NCI-H446 treated with DMSO at 0.1 percent for 48 hours (cell line): ENCODE results near the gene MTR.
A peak's percentile ranks its signal among the peaks of the same experiment; 100 is the strongest.

Experiments used
- DNase-seq: peaks from one replicate; lab custom pipeline; 2025; lab: John Stamatoyannopoulos, UW

Gene MTR

DNA sequence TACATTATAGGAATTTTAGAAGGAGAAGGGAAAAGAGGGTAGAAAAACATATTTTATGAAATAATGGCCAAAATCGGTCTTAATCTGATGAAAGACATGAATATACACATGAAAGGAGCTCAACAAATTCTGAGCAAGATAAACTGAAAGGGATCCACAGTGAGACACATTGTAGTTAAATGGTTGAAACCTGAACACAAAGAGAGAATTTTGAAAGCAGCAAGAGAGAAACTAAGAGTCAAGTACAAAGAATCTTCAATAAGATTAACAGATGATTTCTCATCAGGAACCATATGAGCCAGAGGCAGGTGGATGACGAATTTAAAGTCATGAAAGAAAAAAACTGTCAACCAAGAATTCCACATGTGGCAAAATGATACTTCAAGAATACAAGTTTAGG, 15.8 kb upstream of the MTR start:
- DNase-seq = no peak

DNA sequence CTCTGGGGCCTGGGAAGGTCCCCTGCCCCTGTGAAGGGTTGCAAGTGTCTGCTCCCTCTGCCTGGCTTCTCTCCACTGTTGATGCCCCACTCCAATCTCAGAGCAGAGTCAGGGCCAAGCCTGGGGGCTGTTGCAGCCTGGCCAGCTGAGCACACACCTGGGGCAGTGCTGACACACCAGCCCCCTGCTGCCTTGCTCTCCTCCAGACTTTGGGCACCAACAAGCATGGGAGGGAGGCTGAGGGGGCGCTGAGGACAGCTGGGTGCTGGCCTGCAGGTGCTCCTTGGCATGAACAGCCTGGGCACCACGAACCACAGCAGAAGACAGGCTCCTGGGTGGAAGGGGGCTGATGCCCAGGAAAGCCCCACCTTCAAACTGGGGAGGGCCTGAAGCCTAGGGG, 9.6 kb upstream of the MTR start:
- no peak for DNase-seq

GRCh38 chr1:236786453-236786852, 8.6 kb upstream of the MTR start:
- no peak for DNase-seq

DNA sequence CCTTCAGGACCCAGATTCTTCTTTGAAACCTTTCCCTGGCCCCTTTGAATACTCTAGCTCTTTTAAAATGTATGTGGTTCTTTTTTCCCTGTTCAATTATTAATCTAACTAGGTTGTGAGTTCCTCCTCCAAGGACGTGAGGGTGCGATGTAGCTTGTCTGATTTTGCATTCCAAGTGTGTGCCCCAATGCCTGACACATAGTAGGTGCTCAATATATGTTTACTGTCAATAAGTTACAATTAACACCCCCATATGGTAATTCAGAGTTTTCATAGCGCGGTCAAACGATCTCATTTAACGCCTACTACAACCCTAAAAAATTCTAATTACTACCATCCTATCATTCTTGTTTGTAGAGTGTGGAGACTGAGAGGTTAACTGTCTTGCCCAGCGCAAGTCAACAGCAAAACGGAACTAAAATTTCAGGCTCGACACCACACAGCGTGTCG, 482 bp upstream of the MTR start:
- no peak for DNase-seq

DNA sequence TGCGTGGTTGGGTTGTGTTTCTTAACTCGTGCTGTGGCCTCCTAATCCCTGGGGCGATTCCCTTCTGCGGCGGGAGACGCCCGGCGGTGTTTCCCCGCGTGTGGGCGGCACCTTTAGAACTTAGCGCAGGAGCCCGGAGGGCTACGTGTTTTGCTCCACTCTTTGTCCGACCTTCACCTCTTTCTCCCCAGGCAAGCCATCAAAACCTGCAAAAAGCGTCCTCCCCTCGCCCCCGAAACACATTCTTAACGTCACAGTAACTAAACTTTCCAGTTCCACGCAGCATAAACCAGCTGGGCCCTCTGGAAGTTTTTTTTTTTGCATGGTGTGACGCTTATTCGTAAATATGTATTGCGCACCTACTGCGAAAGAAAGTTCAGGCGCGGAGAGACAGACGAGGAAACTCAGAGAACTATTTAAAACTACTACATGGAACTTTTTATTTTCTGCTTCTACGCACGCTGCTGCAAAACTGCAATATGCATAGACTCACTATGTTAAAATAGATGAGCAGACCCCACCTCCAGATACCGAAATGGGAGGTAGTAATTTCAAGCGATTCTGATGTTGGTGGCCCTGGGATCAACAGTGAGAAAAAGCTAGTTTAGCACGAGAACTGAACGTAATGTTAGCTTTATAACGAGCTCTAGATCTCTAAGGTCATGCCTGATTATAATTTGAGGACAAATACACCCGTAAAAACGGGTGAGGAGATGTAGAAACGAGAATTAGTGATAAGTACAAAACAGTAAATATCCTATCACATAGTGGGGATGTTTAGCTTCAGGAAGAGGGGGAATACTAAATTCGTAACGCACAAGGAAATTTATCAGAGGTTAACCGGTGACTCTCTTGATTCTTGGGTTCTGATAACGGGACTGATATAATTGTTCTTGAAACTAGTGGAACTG, 920 bp downstream of the MTR start:
- no peak for DNase-seq

DNA sequence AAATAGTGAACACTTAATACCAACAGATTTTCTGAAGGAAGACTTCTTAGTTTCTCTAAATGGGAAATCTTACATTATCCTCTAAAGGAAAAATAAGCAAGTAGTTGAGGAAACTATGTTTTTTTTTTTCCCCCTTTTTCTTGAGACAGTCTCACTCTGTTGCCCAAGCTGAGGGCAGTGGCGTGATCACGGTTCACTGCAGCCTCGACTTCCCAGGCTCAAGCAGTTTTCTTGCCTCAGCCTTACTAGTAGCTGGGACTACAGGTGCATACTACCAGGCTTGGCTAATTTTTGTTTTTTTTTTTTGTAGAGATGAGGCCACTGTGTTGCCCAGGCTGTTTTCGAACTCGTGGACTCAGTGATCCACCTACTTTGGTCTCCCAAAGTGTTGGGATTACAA, 3.9 kb downstream of the MTR start:
- no peak for DNase-seq

DNA sequence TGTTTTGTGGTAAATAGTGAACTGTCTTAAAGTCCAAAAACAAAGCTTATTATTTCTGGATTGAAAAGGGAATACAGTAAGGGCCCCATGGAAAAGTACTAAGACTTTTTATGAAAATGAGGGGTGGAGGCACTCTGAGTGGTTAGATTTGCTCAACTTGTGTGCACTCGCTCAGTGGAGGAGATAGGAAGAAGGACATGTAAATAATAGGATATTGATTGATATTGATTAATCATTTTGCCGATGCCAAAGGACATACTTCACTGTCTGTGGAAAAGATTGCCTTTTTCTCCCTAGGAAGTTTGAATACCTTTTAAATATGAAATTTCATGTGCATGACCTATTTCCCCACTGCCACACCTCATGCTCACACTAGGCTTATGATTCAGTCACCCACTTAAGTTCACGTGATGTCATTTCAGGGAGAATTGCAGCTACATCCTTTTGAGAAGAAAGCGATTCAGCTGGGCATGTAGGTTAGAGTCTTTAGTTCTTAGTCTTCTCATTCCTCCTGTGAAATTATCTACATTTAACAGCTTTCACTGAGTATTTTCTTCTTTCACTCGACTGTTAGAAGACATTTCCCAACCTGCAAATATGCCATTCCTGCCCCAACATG, 5.0 kb downstream of the MTR start:
- DNase-seq = no peak

- DNase-seq = no peak
Observed at GRCh38 chr1:236800623-236801022, 5.5 kb downstream of the MTR start.

DNA sequence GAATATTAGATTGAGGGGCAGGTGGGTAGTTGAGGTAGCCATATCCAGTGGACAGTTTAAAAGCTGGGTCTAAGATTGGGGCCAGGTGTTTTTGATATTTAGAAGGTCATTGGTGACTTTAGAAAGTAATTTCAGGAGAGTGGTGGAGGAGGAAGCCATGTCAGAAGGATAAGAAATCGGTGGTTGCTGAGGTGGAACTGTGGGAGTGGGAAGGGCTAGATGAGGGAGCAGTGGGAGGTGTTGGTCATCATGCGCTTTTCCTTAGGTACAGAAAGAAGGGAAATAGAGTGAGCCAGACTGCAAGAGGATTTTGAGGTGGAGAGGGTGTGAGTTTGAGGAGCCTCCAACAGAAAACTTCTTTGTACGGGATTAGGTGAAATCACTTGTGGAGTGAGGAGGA, 7.2 kb downstream of the MTR start:
- no peak for DNase-seq

DNA sequence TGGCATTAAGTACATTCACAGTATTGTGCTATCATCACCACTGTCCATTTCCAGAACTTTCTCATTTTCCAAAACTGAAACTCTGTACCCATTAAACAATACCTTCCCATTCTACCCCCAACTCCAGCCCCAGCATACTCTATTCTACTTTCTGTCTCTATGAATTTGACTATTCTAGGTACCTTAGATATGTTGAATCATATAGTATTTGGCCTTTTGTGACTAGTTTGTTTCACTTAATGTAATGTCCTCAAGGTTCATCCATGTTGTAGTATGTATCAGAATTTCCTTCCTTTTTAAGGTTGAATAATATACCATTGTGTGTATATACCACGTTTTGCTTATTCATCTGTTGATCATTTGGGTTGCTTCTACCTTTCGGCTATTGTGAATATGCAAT, 11.5 kb downstream of the MTR start:
- no peak for DNase-seq

DNA sequence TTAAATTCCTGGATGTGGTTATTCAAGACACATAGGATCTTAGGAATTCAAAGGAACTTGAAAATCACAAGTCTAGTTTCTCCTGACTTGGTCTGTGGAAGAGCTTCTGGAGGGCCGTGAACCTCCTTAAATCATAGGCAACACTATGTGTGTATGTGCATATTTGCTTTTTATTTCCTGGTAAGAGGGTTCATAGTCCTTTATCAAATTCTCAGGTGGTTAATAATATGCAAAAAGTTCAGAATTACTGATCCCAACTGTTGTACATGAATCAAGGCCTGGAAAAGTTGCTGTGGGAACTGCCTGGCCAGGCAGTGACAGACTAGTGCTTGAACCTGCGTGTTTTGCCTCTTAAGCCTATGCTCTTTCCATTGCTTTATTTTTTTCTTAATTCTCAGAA, 12.9 kb downstream of the MTR start:
- no peak for DNase-seq

GRCh38 chr1:236808564-236809130, 13.6 kb downstream of the MTR start:
- peak; percentile 30 for DNase-seq

GRCh38 chr1:236809148-236809547, 14.1 kb downstream of the MTR start:
- DNase-seq = peak; percentile 30

DNA sequence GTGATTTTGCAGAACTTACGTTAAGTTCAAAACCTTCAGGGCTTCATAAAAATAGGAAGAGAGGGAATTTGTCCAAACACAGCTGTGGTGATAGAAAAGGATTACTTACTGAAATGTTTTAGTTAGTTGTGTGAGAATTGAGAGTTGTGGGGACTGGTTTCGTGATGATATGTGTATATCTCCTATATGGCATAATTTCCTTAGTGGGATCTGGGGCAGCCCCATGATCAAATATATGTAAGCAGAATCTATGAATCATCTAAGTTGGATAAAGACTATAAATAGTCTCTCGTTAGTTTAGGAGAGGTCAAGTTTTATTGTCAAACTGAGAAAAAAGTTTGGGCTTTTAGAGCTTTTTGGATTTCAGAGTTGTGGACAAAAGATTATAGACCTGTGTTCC, 14.9 kb downstream of the MTR start:
- no peak for DNase-seq

DNA sequence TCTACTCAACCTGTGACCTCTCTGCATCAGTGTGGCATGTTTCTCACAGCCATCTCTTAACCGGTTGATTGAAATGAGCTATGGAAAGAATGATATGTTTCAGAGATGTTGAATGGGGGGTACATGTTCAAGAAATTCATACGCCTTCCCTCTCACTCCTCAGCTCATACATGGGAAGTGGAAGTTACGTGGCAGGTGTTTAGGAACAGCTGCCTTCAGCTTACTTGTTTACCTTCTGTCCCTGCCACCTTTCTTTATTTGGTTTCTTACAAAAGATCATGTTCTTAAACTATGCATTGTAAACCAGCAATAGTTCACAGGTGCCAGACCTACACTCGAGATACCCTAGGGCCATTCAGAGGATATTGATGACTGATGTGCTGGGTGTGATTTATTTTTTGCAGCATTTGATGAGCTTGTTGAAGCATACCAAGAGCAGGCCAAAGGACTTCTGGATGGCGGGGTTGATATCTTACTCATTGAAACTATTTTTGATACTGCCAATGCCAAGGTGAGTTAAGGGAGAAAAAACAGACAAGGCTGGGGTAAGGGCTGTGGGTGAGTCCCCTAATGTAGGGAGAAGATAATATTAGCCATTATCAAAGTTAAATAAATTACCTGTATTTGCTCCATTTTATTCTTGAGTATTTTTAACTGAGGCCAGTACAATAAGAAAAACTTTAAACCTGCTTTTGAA, 17.4 kb downstream of the MTR start:
- DNase-seq = no peak

DNA sequence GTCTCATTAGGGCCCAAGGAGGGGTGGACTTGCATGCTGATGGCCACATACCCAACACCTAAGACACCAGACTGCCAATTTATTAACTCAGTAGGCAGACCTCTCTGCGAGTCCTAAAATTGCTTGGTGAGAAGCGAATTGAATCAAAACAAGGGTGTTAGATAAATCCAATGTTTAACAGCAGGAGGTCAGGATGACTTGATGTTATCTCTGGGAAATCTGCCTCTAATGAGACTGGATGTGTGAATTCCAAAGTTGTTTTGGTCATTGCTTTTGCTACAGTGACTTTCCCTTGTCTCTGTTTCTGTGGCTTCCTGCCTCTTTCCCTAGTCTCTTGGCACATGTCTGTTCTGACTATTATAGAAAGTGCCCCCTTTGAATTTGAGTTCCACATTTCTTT, 20.8 kb downstream of the MTR start:
- no peak for DNase-seq

DNA sequence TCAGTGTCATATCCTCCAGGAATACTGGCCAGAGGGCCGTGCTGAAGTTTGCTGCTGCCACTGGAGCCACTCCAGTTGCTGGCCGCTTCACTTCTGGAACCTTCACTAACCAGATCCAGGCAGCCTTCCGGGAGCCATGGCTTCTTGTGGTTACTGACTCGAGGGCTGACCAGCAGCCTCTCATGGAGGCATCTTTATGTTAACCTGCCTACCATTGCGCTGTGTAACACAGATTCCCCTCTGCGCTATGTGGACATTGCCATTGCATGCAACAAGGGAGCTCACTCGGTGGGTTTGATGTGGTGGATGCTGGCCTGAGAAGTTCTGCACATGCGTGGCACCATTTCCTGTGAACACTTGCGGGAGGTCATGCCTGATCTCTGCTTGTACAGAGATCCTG, 24.8 kb downstream of the MTR start:
- no peak for DNase-seq

DNA sequence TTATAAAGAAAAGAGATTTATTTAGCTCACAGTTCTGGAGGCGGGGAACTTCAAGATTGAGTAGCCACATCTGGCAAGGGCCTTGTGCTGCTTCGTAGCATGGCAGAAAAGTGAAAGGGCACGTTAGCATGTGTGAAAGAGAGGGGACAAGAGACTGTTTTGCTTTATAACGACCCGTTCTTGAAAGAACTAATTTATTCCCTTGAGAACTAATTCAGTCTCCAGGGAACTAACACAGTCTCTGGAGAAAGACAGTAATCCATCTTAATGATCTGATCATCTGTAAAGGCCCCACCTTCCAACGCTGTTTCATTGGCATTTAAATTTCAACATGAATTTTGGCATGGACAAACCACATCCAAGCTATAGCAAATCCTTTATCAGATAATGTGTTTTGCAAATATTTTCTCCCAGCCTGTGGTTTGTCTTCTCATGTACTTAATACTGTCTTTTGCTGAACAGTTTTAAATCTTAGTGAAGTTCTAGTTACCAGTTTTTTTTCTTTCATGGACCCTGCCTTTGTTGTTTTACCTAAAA, 26.1 kb downstream of the MTR start:
- no peak for DNase-seq

GRCh38 chr1:236823559-236823958, 28.5 kb downstream of the MTR start:
- DNase-seq = no peak

DNA sequence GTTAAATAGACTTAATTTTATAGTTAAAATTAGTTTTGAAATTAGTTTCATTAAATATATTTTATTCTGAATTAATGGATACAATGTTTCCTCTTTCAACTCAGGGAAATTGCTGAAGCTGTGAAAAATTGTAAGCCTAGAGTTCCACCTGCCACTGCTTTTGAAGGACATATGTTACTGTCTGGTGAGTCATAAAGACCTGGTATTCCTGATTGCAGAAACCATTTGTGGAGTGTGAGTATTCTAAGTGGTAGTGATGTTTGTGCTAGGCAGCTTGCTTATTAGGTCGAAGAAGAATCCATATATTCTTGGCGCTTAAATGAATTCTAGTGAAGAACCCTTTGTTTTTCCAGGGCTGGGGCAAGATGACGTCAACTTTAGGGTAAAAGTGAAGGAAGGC, 34.0 kb downstream of the MTR start:
- no peak for DNase-seq

- DNase-seq = no peak
Observed at GRCh38 chr1:236830116-236830515, 35.0 kb downstream of the MTR start.

DNA sequence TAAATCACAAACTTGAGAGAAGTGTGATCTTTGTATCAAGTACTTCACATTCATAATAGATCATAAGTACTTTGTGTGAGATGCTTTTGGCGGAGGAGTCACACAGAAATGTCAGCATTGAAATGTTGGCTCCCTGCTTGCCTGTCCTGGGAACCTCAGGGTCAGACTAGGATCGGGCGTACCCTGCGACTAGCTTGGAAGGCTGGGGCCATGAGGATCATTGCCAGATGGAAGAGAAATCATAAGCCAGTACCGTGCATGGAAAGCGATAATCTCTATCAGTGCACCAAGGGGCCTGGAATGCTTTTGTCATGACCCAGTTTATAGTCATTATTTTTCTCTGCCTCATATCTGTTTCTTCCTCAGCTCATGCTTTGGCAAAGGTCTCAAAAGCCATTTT, 35.5 kb downstream of the MTR start:
- no peak for DNase-seq
